ENCODE measurements around the gene LRFN4.

DNA sequence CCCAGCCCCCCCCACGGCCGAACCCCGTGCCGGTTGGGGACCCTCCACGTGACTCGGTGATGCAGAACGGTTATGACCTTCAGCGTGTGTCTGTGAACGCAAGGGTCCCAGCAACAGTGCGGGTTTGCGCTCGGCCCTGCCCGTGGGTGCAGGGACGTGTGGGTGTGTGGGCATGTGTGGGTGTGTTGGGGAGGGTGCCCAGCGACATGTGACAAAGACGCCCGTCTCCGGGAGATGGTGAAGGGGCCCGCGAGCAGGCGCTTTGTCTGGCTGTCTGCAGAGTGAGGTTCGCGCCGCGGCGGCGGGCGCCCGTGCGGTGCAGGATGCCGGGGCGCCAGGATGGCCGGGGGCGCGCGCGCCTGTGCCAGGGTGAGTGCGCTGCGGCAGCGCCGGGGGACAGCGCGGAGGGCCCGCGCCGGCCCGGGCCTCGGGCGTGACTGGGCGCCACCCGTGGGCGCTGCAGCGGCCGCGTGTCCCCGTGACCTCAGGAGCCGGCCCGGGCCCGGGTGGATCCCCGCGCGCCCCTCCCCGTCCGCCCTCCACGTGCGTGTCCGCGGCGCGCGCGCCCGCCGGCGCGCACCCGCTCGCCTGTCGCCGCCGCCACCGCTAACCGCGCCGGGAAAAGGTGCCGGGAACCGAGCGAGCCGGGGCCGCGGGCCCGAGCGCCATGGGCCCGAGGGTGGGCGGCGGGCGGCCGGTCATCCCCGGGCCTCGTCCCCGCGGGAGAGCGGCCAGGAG is at the start of gene LRFN4:
- TF ChIP-seq, protein P1, sequence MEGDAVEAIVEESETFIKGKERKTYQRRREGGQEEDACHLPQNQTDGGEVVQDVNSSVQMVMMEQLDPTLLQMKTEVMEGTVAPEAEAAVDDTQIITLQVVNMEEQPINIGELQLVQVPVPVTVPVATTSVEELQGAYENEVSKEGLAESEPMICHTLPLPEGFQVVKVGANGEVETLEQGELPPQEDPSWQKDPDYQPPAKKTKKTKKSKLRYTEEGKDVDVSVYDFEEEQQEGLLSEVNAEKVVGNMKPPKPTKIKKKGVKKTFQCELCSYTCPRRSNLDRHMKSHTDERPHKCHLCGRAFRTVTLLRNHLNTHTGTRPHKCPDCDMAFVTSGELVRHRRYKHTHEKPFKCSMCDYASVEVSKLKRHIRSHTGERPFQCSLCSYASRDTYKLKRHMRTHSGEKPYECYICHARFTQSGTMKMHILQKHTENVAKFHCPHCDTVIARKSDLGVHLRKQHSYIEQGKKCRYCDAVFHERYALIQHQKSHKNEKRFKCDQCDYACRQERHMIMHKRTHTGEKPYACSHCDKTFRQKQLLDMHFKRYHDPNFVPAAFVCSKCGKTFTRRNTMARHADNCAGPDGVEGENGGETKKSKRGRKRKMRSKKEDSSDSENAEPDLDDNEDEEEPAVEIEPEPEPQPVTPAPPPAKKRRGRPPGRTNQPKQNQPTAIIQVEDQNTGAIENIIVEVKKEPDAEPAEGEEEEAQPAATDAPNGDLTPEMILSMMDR (IDR thresholded peaks at IDR 0.05; ENCODE audit: low read length) = no peak
- TF ChIP-seq EZH2phosphoT487 (IDR thresholded peaks at IDR 0.05; ENCODE audit: low read length) (no peak), EZH2 (optimal IDR thresholded peaks at IDR 0.05; ENCODE audit: low read depth, low read length) (no peak)
